ENCODE data around the gene PPTC7.
"Not testable (repeated sequence)": the region's sequence is repeated elsewhere in the genome, so short reads cannot be mapped to it uniquely, and the experiment has no call there.

PPTC7 gene

DNA sequence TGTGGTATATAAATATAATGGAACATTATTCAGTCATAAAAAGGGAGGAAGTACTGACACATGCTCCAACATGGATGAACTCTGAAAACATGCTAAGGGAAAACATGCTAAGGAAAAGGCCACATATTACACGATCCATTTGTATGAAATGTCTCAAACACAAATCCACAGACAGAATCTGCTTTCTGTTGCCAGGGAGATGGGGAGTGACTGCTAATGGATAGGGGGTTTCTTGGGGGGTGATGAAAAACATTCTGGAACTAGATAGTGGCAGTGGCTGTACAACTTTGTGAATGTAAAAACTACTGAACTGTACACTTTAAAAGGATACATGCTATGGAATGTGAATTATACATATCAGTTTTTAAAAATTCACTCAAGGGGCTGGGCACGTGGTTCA lies 6.6 kb downstream of the PPTC7 start:
- peak overlapping the region; percentile 47 for H3K4me3 Mint-ChIP-seq
- peak overlapping the region; percentile 83 for H3K27ac Mint-ChIP-seq
- H3K36me3 Mint-ChIP-seq (ENCODE audit: low read depth), result peaks cover 28% of the 10 kb centered on the region
- peaks cover 14% of the 10 kb centered on the region for H3K9me3 Mint-ChIP-seq
- H3K4me1 Mint-ChIP-seq (ENCODE audit: low read depth), result peaks cover 55% of the 10 kb centered on the region
- H3K27me3 Mint-ChIP-seq (ENCODE audit: low read depth), result no peaks in the 10 kb centered on the region

DNA sequence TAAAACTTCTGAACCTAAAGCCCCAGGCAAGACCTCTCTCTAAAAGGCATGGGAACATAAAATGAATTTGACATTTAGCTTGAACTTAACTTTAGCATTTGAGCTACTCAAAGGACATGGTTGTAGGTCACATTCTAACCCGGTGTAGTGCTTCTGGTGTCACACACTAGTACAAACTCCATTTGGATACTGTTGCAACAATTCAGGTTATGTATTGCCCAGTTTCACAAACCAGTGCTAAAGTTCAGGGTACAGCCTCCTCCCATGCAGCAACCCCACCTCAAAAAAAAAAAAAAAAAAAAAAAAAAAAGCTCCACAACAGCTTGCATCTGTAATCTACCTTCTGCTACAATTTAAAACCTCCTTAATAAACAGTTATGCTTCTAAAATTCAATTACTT lies 7.8 kb downstream of the PPTC7 start:
- H3K27me3 Mint-ChIP-seq (ENCODE audit: low read depth), result no peaks in the 10 kb centered on the region
- H3K27ac Mint-ChIP-seq, result no peak overlapping the region
- H3K4me3 Mint-ChIP-seq, result peak overlapping the region; percentile 7
- H3K36me3 Mint-ChIP-seq (ENCODE audit: low read depth), result peaks cover 27% of the 10 kb centered on the region
- peaks cover 44% of the 10 kb centered on the region for H3K4me1 Mint-ChIP-seq (ENCODE audit: low read depth)
- H3K9me3 Mint-ChIP-seq, result peaks cover 16% of the 10 kb centered on the region

GRCh38 chr12:110574717-110575230 lies 8.3 kb downstream of the PPTC7 start:
- Mint-ChIP-seq H3K9me3 (peaks cover 18% of the 10 kb centered on the region), H3K4me1 (ENCODE audit: low read depth) (peaks cover 40% of the 10 kb centered on the region), H3K36me3 (ENCODE audit: low read depth) (peaks cover 28% of the 10 kb centered on the region)
- not testable (repeated sequence) for H3K27me3 Mint-ChIP-seq (ENCODE audit: low read depth); H3K4me3 Mint-ChIP-seq; H3K27ac Mint-ChIP-seq

DNA sequence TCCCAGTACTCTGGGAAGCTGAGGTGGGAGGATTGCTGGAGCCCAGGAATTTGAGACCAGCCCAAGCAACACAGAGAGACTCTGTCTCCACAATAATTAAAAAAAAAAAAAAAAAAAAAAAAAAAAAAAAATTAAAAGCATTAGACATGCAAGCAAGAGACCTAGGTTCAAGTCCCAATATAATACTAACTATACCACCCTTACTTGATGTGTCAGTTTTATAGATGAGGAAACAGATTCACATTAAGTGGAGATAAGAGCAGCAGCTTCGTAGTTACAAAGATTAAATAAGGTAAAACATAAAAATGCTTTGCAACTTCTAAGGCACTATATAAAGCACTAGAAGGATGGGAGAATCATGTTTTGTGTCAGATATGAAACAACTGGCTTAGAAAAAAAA lies 9.1 kb downstream of the PPTC7 start:
- Mint-ChIP-seq H3K4me3 (no peak overlapping the region), H3K4me1 (ENCODE audit: low read depth) (peaks cover 33% of the 10 kb centered on the region), H3K27ac (no peak overlapping the region), H3K27me3 (ENCODE audit: low read depth) (no peaks in the 10 kb centered on the region), H3K9me3 (peaks cover 24% of the 10 kb centered on the region), H3K36me3 (ENCODE audit: low read depth) (peaks cover 29% of the 10 kb centered on the region)

- Mint-ChIP-seq H3K36me3 (ENCODE audit: low read depth) (peaks cover 30% of the 10 kb centered on the region), H3K9me3 (peaks cover 24% of the 10 kb centered on the region), H3K4me1 (ENCODE audit: low read depth) (peaks cover 24% of the 10 kb centered on the region)
- not testable (repeated sequence) for H3K27ac Mint-ChIP-seq; H3K4me3 Mint-ChIP-seq; H3K27me3 Mint-ChIP-seq (ENCODE audit: low read depth)
These were observed 12.3 kb downstream of the PPTC7 start for GRCh38 chr12:110570798-110571197.

GRCh38 chr12:110569838-110570237 lies 13.3 kb downstream of the PPTC7 start:
- peaks cover 24% of the 10 kb centered on the region for H3K9me3 Mint-ChIP-seq
- not testable (repeated sequence) for H3K27ac Mint-ChIP-seq; H3K4me3 Mint-ChIP-seq; H3K27me3 Mint-ChIP-seq (ENCODE audit: low read depth)
- H3K4me1 Mint-ChIP-seq (ENCODE audit: low read depth), result peaks cover 15% of the 10 kb centered on the region
- peaks cover 30% of the 10 kb centered on the region for H3K36me3 Mint-ChIP-seq (ENCODE audit: low read depth)

DNA sequence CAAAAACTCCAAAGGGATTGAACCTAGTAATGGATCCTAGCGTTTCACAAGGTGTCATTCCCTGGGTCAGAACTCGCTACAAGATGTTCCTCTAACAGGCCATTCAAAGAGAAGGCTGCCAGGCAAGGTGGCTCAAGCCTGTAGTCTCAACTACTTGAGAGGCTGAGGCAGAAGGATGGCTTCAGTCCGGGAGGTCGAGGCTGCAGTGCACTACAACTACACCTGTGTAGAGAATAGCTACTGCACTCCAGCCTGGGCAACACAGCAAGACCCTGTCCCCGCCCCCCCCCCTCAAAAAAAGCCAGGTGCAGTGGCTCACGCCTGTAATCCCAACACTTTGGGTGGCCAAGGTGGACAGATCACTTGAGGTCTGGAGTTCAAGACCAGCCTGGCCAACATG lies 14.4 kb downstream of the PPTC7 start:
- Mint-ChIP-seq H3K27me3 (ENCODE audit: low read depth) (no peaks in the 10 kb centered on the region), H3K9me3 (peaks cover 24% of the 10 kb centered on the region), H3K4me1 (ENCODE audit: low read depth) (peaks cover 19% of the 10 kb centered on the region), H3K4me3 (no peak overlapping the region), H3K36me3 (ENCODE audit: low read depth) (peaks cover 30% of the 10 kb centered on the region), H3K27ac (no peak overlapping the region)

- Mint-ChIP-seq H3K36me3 (ENCODE audit: low read depth) (peaks cover 24% of the 10 kb centered on the region), H3K9me3 (peaks cover 14% of the 10 kb centered on the region), H3K27me3 (ENCODE audit: low read depth) (no peaks in the 10 kb centered on the region), H3K27ac (peak overlapping the region; percentile 17), H3K4me3 (no peak overlapping the region), H3K4me1 (ENCODE audit: low read depth) (peaks cover 23% of the 10 kb centered on the region)
These were observed 16.1 kb downstream of the PPTC7 start for GRCh38 chr12:110566993-110567392.

GRCh38 chr12:110565894-110566871 lies 16.9 kb downstream of the PPTC7 start:
- peaks cover 29% of the 10 kb centered on the region for H3K4me1 Mint-ChIP-seq (ENCODE audit: low read depth)
- H3K27me3 Mint-ChIP-seq (ENCODE audit: low read depth), result no peaks in the 10 kb centered on the region

GRCh38 chr12:110564471-110564991 lies 18.6 kb downstream of the PPTC7 start:
- H3K4me1 Mint-ChIP-seq (ENCODE audit: low read depth), result peaks cover 33% of the 10 kb centered on the region
- H3K4me3 Mint-ChIP-seq, result no peak overlapping the region
- H3K9me3 Mint-ChIP-seq, result peaks cover 3% of the 10 kb centered on the region
- H3K27ac Mint-ChIP-seq, result no peak overlapping the region
- H3K27me3 Mint-ChIP-seq (ENCODE audit: low read depth), result no peaks in the 10 kb centered on the region
- H3K36me3 Mint-ChIP-seq (ENCODE audit: low read depth), result peaks cover 12% of the 10 kb centered on the region

More at GRCh38 chr12:110565894-110566871, 16.9 kb downstream of the PPTC7 start:
- peaks cover 8% of the 10 kb centered on the region for H3K9me3 Mint-ChIP-seq
- no peak overlapping the region for H3K4me3 Mint-ChIP-seq
- H3K27ac Mint-ChIP-seq, result no peak overlapping the region
- H3K36me3 Mint-ChIP-seq (ENCODE audit: low read depth), result peaks cover 17% of the 10 kb centered on the region

GRCh38 chr12:110563702-110564470 lies 19.2 kb downstream of the PPTC7 start:
- H3K27ac Mint-ChIP-seq, result peak overlapping the region; percentile 22
- H3K4me1 Mint-ChIP-seq (ENCODE audit: low read depth), result peaks cover 33% of the 10 kb centered on the region
- H3K4me3 Mint-ChIP-seq, result no peak overlapping the region
- H3K27me3 Mint-ChIP-seq (ENCODE audit: low read depth), result no peaks in the 10 kb centered on the region
- H3K36me3 Mint-ChIP-seq (ENCODE audit: low read depth), result peaks cover 10% of the 10 kb centered on the region
- H3K9me3 Mint-ChIP-seq, result no peaks in the 10 kb centered on the region

GRCh38 chr12:110562386-110562785 lies 20.7 kb downstream of the PPTC7 start:
- H3K27ac Mint-ChIP-seq, result peak overlapping the region; percentile 91
- H3K9me3 Mint-ChIP-seq; H3K27me3 Mint-ChIP-seq (ENCODE audit: low read depth): not testable (repeated sequence)
- peak overlapping the region; percentile 39 for H3K4me3 Mint-ChIP-seq
- H3K4me1 Mint-ChIP-seq (ENCODE audit: low read depth), result peaks cover 33% of the 10 kb centered on the region
- peaks cover 15% of the 10 kb centered on the region for H3K36me3 Mint-ChIP-seq (ENCODE audit: low read depth)

DNA sequence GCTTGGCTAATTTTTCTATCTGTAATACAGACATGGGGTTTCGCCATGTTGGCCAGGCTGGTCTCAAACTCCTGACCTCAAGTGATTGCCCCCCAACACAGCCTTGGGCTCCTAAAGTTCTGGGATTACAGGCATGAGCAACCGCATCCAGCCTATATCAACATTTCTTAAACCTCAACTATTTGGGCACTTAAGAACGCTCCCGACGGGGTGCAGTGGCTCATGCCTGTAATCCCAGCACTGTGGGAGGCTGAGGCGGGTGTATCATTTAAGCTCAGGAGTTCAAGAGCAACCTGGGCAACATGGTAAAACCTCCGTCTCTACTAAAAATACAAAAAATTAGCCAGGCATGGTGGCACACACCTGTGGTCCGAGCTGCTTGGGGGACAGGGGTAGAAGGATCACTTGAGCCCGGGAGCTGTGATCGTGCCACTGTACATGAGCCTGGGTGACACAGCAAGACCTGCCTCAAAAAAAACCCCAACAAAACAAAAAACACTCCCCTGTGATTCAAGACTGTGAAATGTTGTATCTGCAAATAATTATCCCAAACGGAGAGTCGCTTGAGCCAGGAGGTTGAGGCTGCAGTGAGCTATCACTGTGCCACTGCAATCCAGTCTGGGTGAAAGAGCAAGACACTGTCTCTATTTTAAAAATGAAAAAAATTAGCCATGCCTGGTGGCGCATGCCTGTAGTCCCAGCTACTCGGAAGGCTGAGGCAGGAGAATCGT lies 21.5 kb downstream of the PPTC7 start:
- Mint-ChIP-seq H3K27ac (peak overlapping the region; percentile 83), H3K9me3 (peaks cover 10% of the 10 kb centered on the region), H3K27me3 (ENCODE audit: low read depth) (no peaks in the 10 kb centered on the region), H3K4me3 (peak overlapping the region; percentile 38), H3K36me3 (ENCODE audit: low read depth) (peaks cover 17% of the 10 kb centered on the region), H3K4me1 (ENCODE audit: low read depth) (peaks cover 32% of the 10 kb centered on the region)

- H3K4me1 Mint-ChIP-seq (ENCODE audit: low read depth), result peaks cover 32% of the 10 kb centered on the region
- peak overlapping the region; percentile 14 for H3K27ac Mint-ChIP-seq
- H3K9me3 Mint-ChIP-seq, result peaks cover 10% of the 10 kb centered on the region
- H3K27me3 Mint-ChIP-seq (ENCODE audit: low read depth), result no peaks in the 10 kb centered on the region
- H3K4me3 Mint-ChIP-seq, result no peak overlapping the region
- peaks cover 18% of the 10 kb centered on the region for H3K36me3 Mint-ChIP-seq (ENCODE audit: low read depth)
These were observed 22.2 kb downstream of the PPTC7 start for GRCh38 chr12:110560946-110561345.
